Astrocyte (in vitro differentiated cells and primary cell): ENCODE results near the gene TM9SF1.

Experiments
- CTCF ChIP-seq: IDR thresholded peaks from 2 replicates; pipeline ENCODE4 v1.5.1; 2011; ENCODE audit warnings: low read depth, mild to moderate bottlenecking, inconsistent platforms, low read length, moderate library complexity; ENCODE audit not compliant: insufficient read depth
- EZH2 ChIP-seq: IDR thresholded peaks from 2 replicates; pipeline ENCODE4 v1.6.1; 2012; ENCODE audit warnings: mild to moderate bottlenecking, low read length, inconsistent platforms; ENCODE audit not compliant: insufficient read depth

DNA sequence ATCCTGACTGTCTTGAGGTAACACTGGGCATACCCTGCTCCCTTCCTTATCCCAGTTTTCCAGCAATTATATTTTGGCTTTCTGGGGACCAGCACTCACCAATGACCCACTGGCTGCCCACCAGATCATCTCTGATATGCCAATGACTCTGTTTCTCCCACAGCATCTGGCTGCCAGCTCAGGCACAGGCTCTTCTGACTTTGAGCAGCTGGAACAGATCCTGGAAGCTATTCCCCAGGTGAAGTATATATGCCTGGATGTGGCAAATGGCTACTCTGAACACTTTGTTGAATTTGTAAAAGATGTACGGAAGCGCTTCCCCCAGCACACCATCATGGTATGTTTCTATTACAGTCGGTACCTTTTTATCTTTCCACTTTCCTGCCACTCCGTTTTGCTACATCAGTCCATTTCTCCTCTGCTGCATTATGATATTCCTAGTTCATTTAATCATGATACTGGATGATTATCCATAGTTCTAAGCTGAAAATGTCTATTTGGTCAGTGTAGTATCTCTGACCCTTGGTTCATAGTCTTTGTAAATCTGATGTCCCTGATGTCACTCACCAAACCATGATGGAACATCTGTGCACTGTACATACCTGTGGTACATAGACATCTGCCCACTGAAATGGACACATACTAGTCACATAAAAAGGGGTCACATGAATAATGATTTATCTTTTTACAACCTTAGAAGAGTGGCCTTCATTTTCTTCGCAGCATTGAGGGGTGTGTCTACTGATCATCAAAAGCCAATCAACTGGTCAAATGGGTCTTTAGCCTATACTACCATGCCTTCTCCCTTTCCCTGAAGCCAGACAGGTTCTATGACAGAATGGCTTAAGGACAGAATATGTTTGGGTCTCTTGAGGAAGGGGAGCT lies 40.8 kb upstream of the TM9SF1 start:
- TF ChIP-seq CTCF: no peak
- no peak for TF ChIP-seq EZH2
